Neural progenitor cell (in vitro differentiated cells): ENCODE measurements around the gene OTULIN.

ENCODE experiments used
- CTCF ChIP-seq: fragments of 200-600 bp; sonication (generic); IDR thresholded peaks from 2 replicates; pipeline ENCODE4 v1.5.1; 2017; ENCODE audit warnings: antibody characterized with exemption, mild to moderate bottlenecking
- EZH2 ChIP-seq: fragments of 200-600 bp; sonication (generic); IDR thresholded peaks from 2 replicates; pipeline ENCODE4 v1.6.1; 2017; ENCODE audit warnings: antibody characterized with exemption, mild to moderate bottlenecking, moderate library complexity

GRCh38 chr5:14617441-14617840 is 47.1 kb upstream of the OTULIN start:
- TF ChIP-seq CTCF: no peak
- TF ChIP-seq EZH2: no peak
